Stomach (tissue), 4 donors: ENCODE data around the gene UAP1L1.

Experiments
- POLR2AphosphoS5 ChIP-seq, 3 donors: sonication (generic); formaldehyde crosslinking; IDR thresholded peaks; one replicate each; pipeline ENCODE4 v1.6.1; 2016; ENCODE audit warnings: antibody characterized with exemption in 3 of 3
- TF ChIP-seq, protein P1 (sequence below), 7 experiments: fragments of 450-650 bp in 4 of 7; fragments of 200-600 bp in 3 of 7; sonication (generic) in 3 of 7; IDR thresholded peaks; one replicate each; pipeline ENCODE4 v1.5.1; 2016 to 2019; ENCODE audit warnings: antibody characterized with exemption in 7 of 7, control low read depth in 2 of 7, mild to moderate bottlenecking in 1 of 7

DNA sequence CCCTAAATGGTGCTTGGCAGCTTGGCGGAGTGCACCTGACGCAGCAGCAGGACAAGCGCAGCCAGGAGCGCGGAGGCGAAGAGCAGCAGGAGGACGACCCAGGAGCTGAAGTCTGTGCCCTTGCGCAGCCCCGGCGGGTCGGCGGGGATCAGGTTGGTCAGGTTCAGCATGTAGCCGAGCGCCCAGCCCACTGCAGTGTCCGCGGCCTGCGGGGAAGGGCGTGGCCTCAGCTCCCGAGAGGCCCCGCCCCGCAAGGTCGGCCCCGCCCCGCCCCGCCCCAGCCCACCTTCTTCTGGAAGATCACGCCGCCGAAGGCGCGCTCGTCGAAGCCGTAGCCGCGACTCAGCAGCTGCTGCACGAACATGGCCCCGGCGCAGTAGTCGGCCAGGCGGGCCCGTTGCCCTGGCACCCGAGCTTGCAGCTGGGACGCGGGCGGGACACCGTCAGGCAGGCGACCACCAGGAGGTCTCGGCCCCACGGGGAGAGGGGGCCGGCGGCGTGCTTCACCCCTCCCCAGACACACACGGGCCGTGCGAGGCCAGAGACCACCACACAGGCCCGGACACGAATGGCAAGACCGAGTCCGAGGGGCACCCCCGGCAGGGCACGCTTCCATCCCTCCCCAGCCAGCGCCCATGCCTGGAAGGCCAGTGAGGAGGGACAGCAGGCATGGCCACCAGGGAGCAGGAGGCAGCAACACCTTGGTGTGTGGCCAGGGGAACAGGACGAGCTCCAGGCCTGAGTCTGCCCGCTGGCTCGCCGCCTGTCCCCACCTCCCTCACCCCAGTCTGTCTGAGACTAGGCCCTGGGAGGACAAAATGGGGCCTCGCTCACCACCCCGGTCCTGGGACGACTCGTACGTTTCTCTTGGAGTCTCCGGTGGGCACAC lies 28.4 kb upstream of the UAP1L1 start:
- TF ChIP-seq, protein P1, sequence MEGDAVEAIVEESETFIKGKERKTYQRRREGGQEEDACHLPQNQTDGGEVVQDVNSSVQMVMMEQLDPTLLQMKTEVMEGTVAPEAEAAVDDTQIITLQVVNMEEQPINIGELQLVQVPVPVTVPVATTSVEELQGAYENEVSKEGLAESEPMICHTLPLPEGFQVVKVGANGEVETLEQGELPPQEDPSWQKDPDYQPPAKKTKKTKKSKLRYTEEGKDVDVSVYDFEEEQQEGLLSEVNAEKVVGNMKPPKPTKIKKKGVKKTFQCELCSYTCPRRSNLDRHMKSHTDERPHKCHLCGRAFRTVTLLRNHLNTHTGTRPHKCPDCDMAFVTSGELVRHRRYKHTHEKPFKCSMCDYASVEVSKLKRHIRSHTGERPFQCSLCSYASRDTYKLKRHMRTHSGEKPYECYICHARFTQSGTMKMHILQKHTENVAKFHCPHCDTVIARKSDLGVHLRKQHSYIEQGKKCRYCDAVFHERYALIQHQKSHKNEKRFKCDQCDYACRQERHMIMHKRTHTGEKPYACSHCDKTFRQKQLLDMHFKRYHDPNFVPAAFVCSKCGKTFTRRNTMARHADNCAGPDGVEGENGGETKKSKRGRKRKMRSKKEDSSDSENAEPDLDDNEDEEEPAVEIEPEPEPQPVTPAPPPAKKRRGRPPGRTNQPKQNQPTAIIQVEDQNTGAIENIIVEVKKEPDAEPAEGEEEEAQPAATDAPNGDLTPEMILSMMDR (IDR thresholded peaks at IDR 0.05) = no peak
- no peak for TF ChIP-seq POLR2AphosphoS5 (IDR thresholded peaks at IDR 0.05)
